ENCODE results near the gene CSNK1A1.

DNA sequence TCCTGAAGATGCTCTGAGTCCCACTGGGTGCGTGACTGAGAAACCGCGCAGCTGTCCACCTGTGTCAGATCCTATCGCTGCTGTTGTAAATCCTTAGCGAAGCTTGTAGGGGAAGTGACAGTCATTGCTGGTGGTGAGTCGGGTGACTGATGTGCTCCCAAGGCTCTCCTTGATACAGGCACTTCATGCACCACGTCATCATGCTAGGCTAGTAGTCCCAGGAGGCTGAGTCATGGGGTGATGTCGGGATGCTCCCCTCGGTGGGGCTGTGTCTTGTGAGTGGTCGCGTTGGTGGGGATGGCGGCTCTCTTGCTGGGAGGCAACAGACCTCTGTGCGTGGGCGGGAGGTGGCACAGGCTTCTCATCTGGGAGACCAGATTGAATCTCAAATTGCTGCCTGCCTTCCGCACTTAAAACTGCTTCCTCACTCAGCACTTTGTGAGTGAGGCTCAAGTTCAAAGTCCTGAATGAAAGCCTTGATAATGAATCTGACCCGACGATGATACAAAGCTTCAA, 84.7 kb downstream of the CSNK1A1 start:
- TF ChIP-seq GATA2 (IDR thresholded peaks at IDR 0.05; ENCODE audit: low read depth, low read length) (no peak), GATA3 (IDR thresholded peaks at IDR 0.05; ENCODE audit: low read depth, low read length) (no peak)

All from SH-SY5Y (cell line).